T-cell (primary cell): ENCODE data around the gene CELF2. TPM values are rescaled to one million over a fixed set of nuclear protein-coding genes. Genes with fewer than 3 reads are reported as not detected.
A peak's percentile ranks its signal among the peaks of the same experiment; 100 is the strongest.

Experiments used
- ATAC-seq, 4 experiments: fragments of 200-7000 bp in 3 of 4; fragments of 150-1000 bp in 1 of 4; cut with Tn5 transposase; replicated peaks in 1 of 4; 1 replicate in 3 of 4; 2 replicates in 1 of 4; pipeline ENCODE4 v1.10.0; 2021; ENCODE audit warnings: moderate library complexity in 3 of 4, mild to moderate bottlenecking in 2 of 4, moderate number of reproducible peaks in 1 of 4
- CTCF ChIA-PET, 2 donors: fragments of 300-600 bp; sonication (Branson Sonifier 250); formaldehyde crosslinking; loops; one replicate each; lab custom pipeline; 2022; ENCODE audit warnings: antibody characterized with exemption in 2 of 2; lab: Charles Lee
- POLR2A ChIA-PET, 2 donors: fragments of 300-600 bp; sonication (Branson Sonifier 250); formaldehyde crosslinking; loops; one replicate each; lab custom pipeline; 2022; ENCODE audit warnings: antibody characterized with exemption in 2 of 2; lab: Charles Lee
- DNase-seq, 35 experiments: peaks; one replicate each; pipeline versions ENCODE4 v3.0.0 to v3.0.0-alpha.2; 2013 to 2023
- H3K27ac ChIP-seq: one replicate; pipeline ENCODE4 v1.5.1; 2013; ENCODE audit warnings: low read length
- H3K27me3 ChIP-seq, 2 experiments: replicated peaks in 1 of 2; 1 replicate in 1 of 2; 2 replicates in 1 of 2; pipeline versions ENCODE4 v1.6.1 to v1.7.0; 2013; ENCODE audit warnings: low read length in 1 of 2, mixed read lengths in 1 of 2; ENCODE audit not compliant: control insufficient read depth in 2 of 2, insufficient read depth in 2 of 2; ENCODE audit errors: extremely low read depth in 1 of 2
- H3K36me3 ChIP-seq, 2 donors: 1 replicate in 1 of 2; 2 replicates in 1 of 2; pipeline versions ENCODE4 v1.6.1 to v1.7.0; 2013; ENCODE audit warnings: low read length in 1 of 2; ENCODE audit not compliant: control insufficient read depth in 2 of 2, insufficient read depth in 1 of 2; ENCODE audit errors: extremely low read depth in 1 of 2
- H3K4me1 ChIP-seq, 2 experiments: 1 replicate in 1 of 2; 2 replicates in 1 of 2; pipeline versions ENCODE4 v1.6.1 to v1.7.0; 2013; ENCODE audit warnings: low read length in 2 of 2, mixed read lengths in 1 of 2; ENCODE audit not compliant: insufficient read depth in 2 of 2, control insufficient read depth in 1 of 2; ENCODE audit errors: extremely low read depth in 1 of 2
- H3K4me3 ChIP-seq, 2 donors: 1 replicate in 1 of 2; 2 replicates in 1 of 2; pipeline versions ENCODE4 v1.5.1 to v1.7.0; 2013; ENCODE audit warnings: mild to moderate bottlenecking in 2 of 2, low read length in 1 of 2, moderate library complexity in 1 of 2; ENCODE audit not compliant: control insufficient read depth in 1 of 2; ENCODE audit errors: extremely low read depth in 1 of 2
- H3K9me3 ChIP-seq: 2 replicates; pipeline ENCODE4 v1.7.0; 2013
- H3K27ac Mint-ChIP-seq, 2 donors: one replicate each; pipeline ENCODE4 v1.8.0; 2020 to 2021; ENCODE audit warnings: mild to moderate bottlenecking in 2 of 2, mixed read lengths in 2 of 2
- H3K27me3 Mint-ChIP-seq, 2 donors: one replicate each; pipeline ENCODE4 v1.8.0; 2021 to 2022; ENCODE audit warnings: mixed read lengths in 2 of 2
- H3K36me3 Mint-ChIP-seq: one replicate; pipeline ENCODE4 v1.8.0; 2021; ENCODE audit warnings: mixed read lengths
- H3K4me1 Mint-ChIP-seq, 3 donors: one replicate each; pipeline ENCODE4 v1.8.0; 2020 to 2022; ENCODE audit warnings: mixed read lengths in 3 of 3, mild to moderate bottlenecking in 1 of 3
- H3K4me3 Mint-ChIP-seq, 3 donors: one replicate each; pipeline ENCODE4 v1.8.0; 2020 to 2022; ENCODE audit warnings: mild to moderate bottlenecking in 3 of 3, mixed read lengths in 3 of 3, moderate library complexity in 3 of 3
- H3K9me3 Mint-ChIP-seq, 3 donors: one replicate each; pipeline ENCODE4 v1.8.0; 2020 to 2022; ENCODE audit warnings: mixed read lengths in 3 of 3
- WGBS: methylation state at CpG from one replicate; pipeline ENCODE4 v1.1.5; 2013; ENCODE audit warnings: missing lambda C conversion rate; ENCODE audit not compliant: insufficient coverage; 5-methylcytosine and 5-hydroxymethylcytosine counted together
- total RNA-seq, 35 experiments: library from RNA in 6 of 35; stranded (reverse) in 6 of 35; fragments of 120-200 nt in 1 of 35; gene quantifications; one replicate each; pipeline versions ENCODE4 v1.2.1 to v1.2.4 and lab custom pipeline; 2013 to 2026

Gene CELF2
- total RNA-seq, 5 donors from 2014 or later (not counting 1 experiment from before 2014, with no cell fraction given), result 149 to 225 (median 166) TPM

- H3K4me1 Mint-ChIP-seq, result peaks cover 33 to 63% (median 51%) of the 10 kb centered on the region in 3 donors
- no peak overlapping the region for H3K27ac ChIP-seq
These were observed 311.5 kb downstream of the CELF2 start for GRCh38 chr10:11329062-11329673.

GRCh38 chr10:11330383-11331045 is 312.8 kb downstream of the CELF2 start:
- ATAC-seq (no peak), DNase-seq (no peak)
- peaks cover 8 to 86% of the 10 kb centered on the region in 2 donors for H3K36me3 ChIP-seq
- peak overlapping the region; percentile 21 to 57 for H3K27ac Mint-ChIP-seq
- 91% methylated on average over 6 of the region's 8 CpGs for WGBS
- H3K27ac ChIP-seq, result no peak overlapping the region
- H3K9me3 Mint-ChIP-seq, result no peaks in the 10 kb centered on the region
- H3K4me1 Mint-ChIP-seq, result peaks cover 42 to 68% (median 55%) of the 10 kb centered on the region in 3 donors
- ChIA-PET POLR2A (interaction anchor here in 1 of 2 donors (0.6 kb wide), 2 partner anchors 470 to 548 kb away, joined by 4 to 5 read pairs; no protein-coding TSS in a partner anchor), CTCF (no interaction called here)
- H3K36me3 Mint-ChIP-seq, result peaks cover 68% of the 10 kb centered on the region
- H3K4me3 Mint-ChIP-seq, result no peak overlapping the region
- no peaks in the 10 kb centered on the region for H3K27me3 ChIP-seq
- H3K9me3 ChIP-seq, result no peaks in the 10 kb centered on the region
- H3K27me3 Mint-ChIP-seq, result no peaks in the 10 kb centered on the region
- H3K4me1 ChIP-seq, result peaks cover 0 to 11% of the 10 kb centered on the region in 2 experiments
- H3K4me3 ChIP-seq, result no peak overlapping the region

More at GRCh38 chr10:11329062-11329673, 311.5 kb downstream of the CELF2 start:
- ATAC-seq (no peak), DNase-seq (no peak)
- H3K9me3 ChIP-seq, result no peaks in the 10 kb centered on the region
- CTCF ChIA-PET, result interaction anchor here in 1 of 2 donors (0.5 kb wide), 1 partner anchor 19 kb away, joined by 3 read pairs; no protein-coding TSS in a partner anchor
- Mint-ChIP-seq H3K36me3 (peaks cover 71% of the 10 kb centered on the region), H3K27me3 (no peaks in the 10 kb centered on the region), H3K27ac (peak overlapping the region; percentile 28 to 84), H3K9me3 (no peaks in the 10 kb centered on the region), H3K4me3 (no peak overlapping the region)
- POLR2A ChIA-PET, result interaction anchor here in 1 of 2 donors (0.6 kb wide), 2 partner anchors 93 to 239 kb away, joined by 7 to 9 read pairs; no protein-coding TSS in a partner anchor
- H3K27me3 ChIP-seq, result no peaks in the 10 kb centered on the region
- WGBS, result no CpG with 5 or more reads among the region's 12 CpGs
- H3K4me3 ChIP-seq, result no peak overlapping the region
- H3K4me1 ChIP-seq, result peaks cover 0 to 11% of the 10 kb centered on the region in 2 experiments
- H3K36me3 ChIP-seq, result peaks cover 12 to 85% of the 10 kb centered on the region in 2 donors

GRCh38 chr10:11331046-11331577 is 313.4 kb downstream of the CELF2 start:
- Mint-ChIP-seq H3K27ac (peak overlapping the region in 1 of 2 donors; percentile 90), H3K36me3 (peaks cover 62% of the 10 kb centered on the region), H3K4me3 (no peak overlapping the region), H3K4me1 (peaks cover 43 to 63% (median 55%) of the 10 kb centered on the region in 3 donors), H3K27me3 (no peaks in the 10 kb centered on the region), H3K9me3 (no peaks in the 10 kb centered on the region)
- ATAC-seq (no peak), DNase-seq (no peak)
- H3K9me3 ChIP-seq, result no peaks in the 10 kb centered on the region
- no peak overlapping the region for H3K4me3 ChIP-seq
- ChIA-PET POLR2A (interaction anchor here in 1 of 2 donors (0.6 kb wide), 2 partner anchors 471 to 549 kb away, joined by 4 to 5 read pairs; no protein-coding TSS in a partner anchor), CTCF (interaction anchor here in 1 of 2 donors (0.7 kb wide), 1 partner anchor 113 kb away, joined by 9 read pairs; no protein-coding TSS in a partner anchor)
- no peaks in the 10 kb centered on the region for H3K27me3 ChIP-seq
- peaks cover 0 to 11% of the 10 kb centered on the region in 2 experiments for H3K4me1 ChIP-seq
- H3K36me3 ChIP-seq, result peaks cover 5 to 80% of the 10 kb centered on the region in 2 donors
- no peak overlapping the region for H3K27ac ChIP-seq

- Histone ChIP-seq H3K36me3 (peaks cover 5 to 74% of the 10 kb centered on the region in 2 donors), H3K4me3 (no peak overlapping the region), H3K4me1 (peaks cover 0 to 11% of the 10 kb centered on the region in 2 experiments), H3K9me3 (no peaks in the 10 kb centered on the region), H3K27ac (no peak overlapping the region), H3K27me3 (no peaks in the 10 kb centered on the region)
- Mint-ChIP-seq H3K4me1 (peaks cover 46 to 63% (median 55%) of the 10 kb centered on the region in 3 donors), H3K36me3 (peaks cover 58% of the 10 kb centered on the region), H3K27ac (peak overlapping the region; percentile 20 to 90), H3K4me3 (no peak overlapping the region), H3K9me3 (no peaks in the 10 kb centered on the region), H3K27me3 (no peaks in the 10 kb centered on the region)
- POLR2A ChIA-PET, result no interaction called here
- WGBS, result no CpG with 5 or more reads among the region's 3 CpGs
- ATAC-seq (no peak), DNase-seq (no peak)
- CTCF ChIA-PET, result interaction anchor here in 1 of 2 donors (0.7 kb wide), 1 partner anchor 113 kb away, joined by 9 read pairs; no protein-coding TSS in a partner anchor
These were observed 314.1 kb downstream of the CELF2 start for GRCh38 chr10:11331726-11332125.

GRCh38 chr10:11332846-11333245 is 315.2 kb downstream of the CELF2 start:
- Histone ChIP-seq H3K4me3 (no peak overlapping the region), H3K36me3 (peaks cover 5 to 63% of the 10 kb centered on the region in 2 donors), H3K4me1 (peaks cover 0 to 14% of the 10 kb centered on the region in 2 experiments), H3K9me3 (no peaks in the 10 kb centered on the region), H3K27me3 (no peaks in the 10 kb centered on the region), H3K27ac (no peak overlapping the region)
- 75% methylated on average over 5 of the region's 10 CpGs for WGBS
- ATAC-seq (no peak), DNase-seq (peak in 1 of 35 experiments; percentile 48)
- Mint-ChIP-seq H3K4me3 (no peak overlapping the region), H3K27me3 (no peaks in the 10 kb centered on the region), H3K9me3 (no peaks in the 10 kb centered on the region), H3K36me3 (peaks cover 49% of the 10 kb centered on the region), H3K27ac (peak overlapping the region; percentile 80 to 90), H3K4me1 (peaks cover 48 to 68% (median 52%) of the 10 kb centered on the region in 3 donors)
- ChIA-PET POLR2A (no interaction called here), CTCF (no interaction called here)

GRCh38 chr10:11334436-11334835 is 316.8 kb downstream of the CELF2 start:
- H3K9me3 ChIP-seq, result no peaks in the 10 kb centered on the region
- no peak overlapping the region for H3K4me3 ChIP-seq
- H3K27ac ChIP-seq, result no peak overlapping the region
- H3K36me3 Mint-ChIP-seq, result peaks cover 39% of the 10 kb centered on the region
- no peak overlapping the region for H3K4me3 Mint-ChIP-seq
- ChIA-PET CTCF (no interaction called here), POLR2A (no interaction called here)
- H3K9me3 Mint-ChIP-seq, result no peaks in the 10 kb centered on the region
- peaks cover 45 to 58% (median 45%) of the 10 kb centered on the region in 3 donors for H3K4me1 Mint-ChIP-seq
- DNase-seq (no peak), ATAC-seq (no peak)
- no peaks in the 10 kb centered on the region for H3K27me3 Mint-ChIP-seq
- WGBS, result 87% methylated on average over 3 of the region's 8 CpGs
- H3K27me3 ChIP-seq, result no peaks in the 10 kb centered on the region
- H3K27ac Mint-ChIP-seq, result peak overlapping the region; percentile 25 to 64
- H3K4me1 ChIP-seq, result peaks cover 0 to 8% of the 10 kb centered on the region in 2 experiments
- peaks cover 2 to 47% of the 10 kb centered on the region in 2 donors for H3K36me3 ChIP-seq
